Measurements from ENCODE around the gene TMTC2. TPM values are rescaled to one million over a fixed set of nuclear protein-coding genes. Genes with fewer than 3 reads are reported as not detected.

Gene TMTC2
- total and polyA plus RNA-seq, 2 donors (not counting 3 experiments of a cell fraction or from before 2014, with no cell fraction given), result 4.1 to 7.8 TPM

GRCh38 chr12:82919388-82920054, 232.8 kb downstream of the TMTC2 start:
- Histone ChIP-seq H3K4me1 (ENCODE audit: control insufficient read depth, extremely low read depth, insufficient read depth, low read length) (no peaks in the 10 kb centered on the region), H3K27ac (ENCODE audit: insufficient read depth, low read depth, low read length) (no peak overlapping the region), H3K4me2 (ENCODE audit: insufficient read depth, low read length) (no peak overlapping the region), H4K20me1 (replicated peaks; ENCODE audit: control insufficient read depth, extremely low read depth, insufficient read depth, low read length) (no peaks in the 10 kb centered on the region), H3K9me3 (replicated peaks; ENCODE audit: control insufficient read depth, insufficient read depth, low read length) (no peaks in the 10 kb centered on the region), H3K9ac (replicated peaks; ENCODE audit: extremely low read depth, insufficient read depth, low read length) (no peak overlapping the region), H3K9me1 (replicated peaks; ENCODE audit: control insufficient read depth, extremely low read depth, insufficient read depth, low read length) (no peaks in the 10 kb centered on the region), H3K79me2 (ENCODE audit: control insufficient read depth, insufficient read depth, low read length) (no peaks in the 10 kb centered on the region), H3K27me3 (ENCODE audit: control insufficient read depth in 2 of 2, insufficient read depth in 2 of 2, low read length in 2 of 2) (no peaks in the 10 kb centered on the region), H3K36me3 (ENCODE audit: control insufficient read depth in 2 of 2, extremely low read depth in 1 of 2, insufficient read depth in 2 of 2, low read length in 2 of 2) (no peaks in the 10 kb centered on the region), H3K4me3 (replicated peaks in 1 of 3; ENCODE audit: insufficient read depth in 1 of 3, low read depth in 1 of 3, low read length in 3 of 3) (no peak overlapping the region), H2AFZ (ENCODE audit: low read depth, low read length) (no peak overlapping the region)
- intact Hi-C loops (cut with micrococcal nuclease) (no loop called here), dilution Hi-C loops (cut with MboI; ENCODE audit: extremely low pct_ligation_motif_present, low sequenced_read_pairs) (no loop called here)
- ChIA-PET POLR2A (no interaction called here), CTCF (no interaction called here)
- FAIRE-seq (no peak), DNase-seq (ENCODE audit: low read depth, low spot score) (no peak)
- BruUV-seq (replicated peaks), result no TSS peak
- TF ChIP-seq POLR2A (IDR thresholded peaks at IDR 0.05; ENCODE audit: low read depth, low read length) (no peak), FOS (IDR thresholded peaks at IDR 0.05; ENCODE audit: borderline replicate concordance, insufficient read depth, low read length) (no peak), EZH2 (IDR thresholded peaks at IDR 0.05; ENCODE audit: borderline replicate concordance, low read depth, low read length, severe bottlenecking) (no peak), CTCF (IDR thresholded peaks at IDR 0.05; ENCODE audit: extremely low read depth in 1 of 2, insufficient read depth in 1 of 2, low read depth in 1 of 2, low read length in 2 of 2) (no peak), MAX (IDR thresholded peaks at IDR 0.05; ENCODE audit: insufficient read depth, insufficient read length) (no peak), GATA2 (IDR thresholded peaks at IDR 0.05; ENCODE audit: insufficient read depth, insufficient read length, low read depth, low read length) (no peak), POLR2AphosphoS5 (IDR thresholded peaks at IDR 0.05; ENCODE audit: insufficient read depth, low read depth, low read length) (no peak), MYC (IDR thresholded peaks at IDR 0.05; ENCODE audit: low read depth, low read length) (no peak), JUN (IDR thresholded peaks at IDR 0.05; ENCODE audit: borderline replicate concordance, insufficient read depth, insufficient read length, low read depth) (no peak)
